ENCODE measurements around the gene AGBL1.
"Not testable (repeated sequence)": the region's sequence is repeated elsewhere in the genome, so short reads cannot be mapped to it uniquely, and the experiment has no call there.

The AGBL1 gene

DNA sequence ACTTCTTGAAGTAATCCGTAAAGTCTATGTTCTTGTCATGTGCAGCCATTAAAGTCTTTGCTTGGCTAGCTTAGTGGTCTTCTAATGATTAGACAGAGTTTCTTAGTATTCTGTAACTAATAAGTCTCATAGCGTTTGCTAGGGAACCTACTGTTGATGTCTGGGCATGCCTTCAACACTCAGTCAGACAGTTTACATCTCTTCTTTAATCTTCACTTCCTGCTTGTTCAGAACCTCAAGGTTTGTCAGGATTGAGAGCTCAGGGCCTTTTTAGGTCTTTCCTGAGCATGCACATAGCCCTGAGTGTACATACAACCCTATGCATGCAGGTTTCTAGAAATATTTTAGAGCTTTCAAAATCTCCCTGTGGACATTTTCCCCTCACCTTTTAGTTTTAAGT lies 426.3 kb downstream of the AGBL1 start:
- DNase-seq (ENCODE audit: low read depth, low spot score): no peak

- no peak for DNase-seq (ENCODE audit: low read depth, low spot score)
These were observed 426.7 kb downstream of the AGBL1 start for GRCh38 chr15:86506401-86506800.

- no peak for DNase-seq (ENCODE audit: low read depth, low spot score)
These were observed 436.0 kb downstream of the AGBL1 start for GRCh38 chr15:86515625-86516024.

- DNase-seq (ENCODE audit: low read depth, low spot score): no peak
These were observed 443.1 kb downstream of the AGBL1 start for GRCh38 chr15:86522721-86523120.

- no peak for DNase-seq (ENCODE audit: low read depth, low spot score)
These were observed 447.4 kb downstream of the AGBL1 start for GRCh38 chr15:86526938-86527690.

GRCh38 chr15:86528094-86528493 lies 448.4 kb downstream of the AGBL1 start:
- DNase-seq (ENCODE audit: low read depth, low spot score): not testable (repeated sequence)

DNA sequence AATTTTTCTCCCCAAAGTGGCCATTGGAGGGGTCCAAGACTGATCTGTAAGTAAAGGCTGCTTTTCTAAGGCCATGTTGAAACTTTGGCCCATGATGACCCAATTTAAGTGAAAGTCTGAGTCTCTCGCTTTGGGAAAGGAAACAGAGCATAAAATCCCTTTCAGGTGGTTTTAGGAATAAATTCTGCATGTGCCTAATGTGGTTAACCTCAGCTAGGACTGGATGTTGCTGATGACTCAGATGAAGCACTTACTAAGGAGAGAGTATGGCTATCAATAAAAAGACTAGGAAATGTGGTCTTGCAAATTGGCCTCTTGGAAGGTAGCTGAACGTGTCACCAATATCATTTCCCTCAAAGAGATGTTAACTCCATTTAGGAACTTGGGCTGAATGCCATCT lies 458.5 kb downstream of the AGBL1 start:
- peak; percentile 36 for DNase-seq (ENCODE audit: low read depth, low spot score)

DNA sequence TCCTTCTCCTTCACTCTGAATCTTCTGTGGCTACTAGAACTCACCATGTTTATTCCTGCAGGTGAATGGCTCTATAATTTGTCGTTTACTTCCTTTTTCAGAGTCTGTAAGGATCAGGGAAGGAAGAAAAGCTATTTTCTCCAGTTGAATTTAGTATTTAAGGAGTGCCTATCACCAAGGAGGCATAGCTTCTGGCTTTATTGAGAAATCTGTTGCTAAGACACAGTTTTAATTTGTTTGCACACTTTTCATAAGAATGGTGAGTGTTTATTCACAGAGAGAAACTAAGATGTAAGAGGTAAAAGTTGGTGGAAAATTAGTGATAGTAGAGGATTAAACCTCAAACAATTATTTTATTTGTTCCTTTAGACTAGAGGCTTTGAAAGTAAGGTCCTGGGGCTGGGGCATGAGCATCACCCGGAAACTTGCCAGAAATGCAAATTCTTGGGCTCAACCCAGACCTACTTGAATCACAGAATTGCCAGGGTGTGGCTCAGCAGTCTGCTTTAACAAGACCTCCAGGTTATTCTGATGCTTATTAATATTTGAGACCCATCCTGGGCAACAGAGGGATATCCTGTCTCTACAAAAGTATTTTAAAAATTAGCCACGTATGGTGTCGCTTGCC lies 461.3 kb downstream of the AGBL1 start:
- no peak for DNase-seq (ENCODE audit: low read depth, low spot score)

DNA sequence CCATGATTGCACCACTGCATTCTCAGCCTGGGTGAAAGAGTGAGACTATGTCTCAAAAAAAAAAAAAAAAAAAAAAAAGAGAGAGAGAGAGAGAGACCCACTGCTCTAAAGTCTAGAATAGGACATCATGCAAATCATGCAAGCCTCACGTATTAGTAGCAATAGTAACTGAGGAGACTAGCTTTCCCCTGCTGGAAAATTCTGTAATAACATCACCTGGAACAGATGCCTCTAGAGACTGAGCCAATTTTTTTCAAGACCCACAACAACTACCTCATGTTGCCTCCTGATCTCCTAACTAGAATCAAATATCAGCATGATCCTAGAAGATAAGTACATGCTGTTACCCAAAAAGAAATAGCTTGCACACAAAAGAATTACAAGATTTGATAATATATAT lies 461.9 kb downstream of the AGBL1 start:
- DNase-seq (ENCODE audit: low read depth, low spot score): no peak

DNA sequence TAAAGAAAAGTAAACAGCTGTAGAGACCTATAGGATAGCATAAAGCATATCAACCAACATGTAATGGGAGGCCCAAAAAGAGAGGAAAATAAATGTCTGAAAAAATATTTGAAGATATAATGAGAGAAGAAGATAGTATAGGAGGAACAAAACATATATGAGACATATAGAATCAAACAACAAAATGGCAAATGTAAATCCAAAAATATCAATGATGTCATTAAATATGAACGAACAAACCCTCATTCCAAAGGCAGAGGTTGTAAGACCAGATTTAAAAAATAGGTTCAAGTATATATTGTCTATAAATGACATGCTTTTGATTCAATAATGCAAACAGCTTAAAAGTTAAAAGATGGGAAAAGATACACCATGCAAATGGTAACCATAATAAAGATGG lies 470.4 kb downstream of the AGBL1 start:
- no peak for DNase-seq (ENCODE audit: low read depth, low spot score)

GRCh38 chr15:86553108-86553507 lies 473.4 kb downstream of the AGBL1 start:
- DNase-seq (ENCODE audit: low read depth, low spot score): peak; percentile 16

- DNase-seq (ENCODE audit: low read depth, low spot score): peak; percentile 36
These were observed 475.4 kb downstream of the AGBL1 start for GRCh38 chr15:86555098-86555497.

GRCh38 chr15:86555939-86556338 lies 476.3 kb downstream of the AGBL1 start:
- DNase-seq (ENCODE audit: low read depth, low spot score): peak; percentile 77

DNA sequence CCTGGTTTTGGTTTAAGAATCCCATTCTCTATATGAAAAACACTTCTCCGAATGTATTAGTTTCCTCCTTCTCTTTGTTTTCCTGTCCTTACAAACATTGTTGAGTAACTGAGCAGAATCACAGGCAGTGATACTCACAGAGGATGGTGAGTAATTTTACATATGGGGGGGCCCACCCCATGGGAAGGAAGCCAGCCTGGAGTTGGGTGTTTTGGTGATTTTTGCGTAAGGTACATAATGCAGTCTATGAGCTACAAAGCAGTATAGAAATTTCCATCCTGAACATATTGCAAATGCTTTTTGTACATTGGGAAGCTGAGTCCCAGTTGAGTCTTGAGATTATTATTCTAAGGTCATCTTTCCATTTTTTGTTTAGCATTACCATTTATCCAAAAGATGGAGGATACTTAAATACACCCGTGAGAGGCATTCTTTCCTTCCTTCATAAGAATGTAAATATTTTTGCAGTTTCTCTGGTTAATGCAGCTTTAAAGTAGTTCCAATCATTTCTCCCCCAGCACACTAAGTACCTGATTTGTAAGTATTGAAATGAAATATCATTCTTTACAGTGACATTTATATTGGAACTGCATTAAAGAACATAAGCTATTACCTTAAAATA lies 476.8 kb downstream of the AGBL1 start:
- DNase-seq (ENCODE audit: low read depth, low spot score): no peak

GRCh38 chr15:86557018-86557550 lies 477.4 kb downstream of the AGBL1 start:
- DNase-seq (ENCODE audit: low read depth, low spot score): no peak

- no peak for DNase-seq (ENCODE audit: low read depth, low spot score)
These were observed 478.6 kb downstream of the AGBL1 start for GRCh38 chr15:86558252-86558651.

DNA sequence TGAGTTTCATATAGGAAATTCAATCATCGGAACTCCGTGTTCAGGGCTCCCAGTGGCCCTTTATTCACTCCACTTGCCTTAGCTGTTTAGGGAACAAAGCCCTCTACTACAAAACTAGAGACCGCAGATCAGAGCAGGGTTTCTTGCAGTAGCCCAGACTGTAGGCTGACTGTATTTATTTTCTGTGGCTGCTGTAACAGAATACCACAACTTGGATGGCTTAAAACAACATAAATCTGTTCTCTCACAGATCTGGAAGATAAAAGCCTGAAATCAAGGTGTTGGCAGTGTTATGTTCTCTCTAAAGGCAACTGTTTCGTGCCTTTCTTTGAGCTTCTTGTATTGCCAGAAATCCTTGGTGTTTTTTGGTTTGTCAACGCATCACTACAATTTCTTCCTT lies 479.0 kb downstream of the AGBL1 start:
- DNase-seq (ENCODE audit: low read depth, low spot score): no peak

DNA sequence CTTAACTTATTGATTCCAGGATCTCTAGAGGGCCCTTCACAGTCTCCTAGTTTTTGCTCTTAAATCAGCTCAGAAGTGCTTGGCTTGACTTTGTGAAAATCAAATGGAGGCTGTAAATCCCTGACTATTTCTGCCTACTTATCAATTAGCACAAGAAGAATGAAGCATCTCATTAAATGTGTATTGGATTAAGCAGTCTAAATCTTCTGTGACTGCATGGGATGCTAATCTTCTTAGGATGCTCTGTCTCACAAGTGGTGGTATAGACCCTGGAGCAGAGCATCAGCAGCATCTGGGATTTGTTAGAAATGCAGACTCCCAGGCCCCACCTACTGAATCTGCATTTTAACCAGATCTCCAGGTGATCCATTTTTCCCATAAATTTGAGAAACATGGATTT lies 488.7 kb downstream of the AGBL1 start:
- DNase-seq (ENCODE audit: low read depth, low spot score): no peak

DNA sequence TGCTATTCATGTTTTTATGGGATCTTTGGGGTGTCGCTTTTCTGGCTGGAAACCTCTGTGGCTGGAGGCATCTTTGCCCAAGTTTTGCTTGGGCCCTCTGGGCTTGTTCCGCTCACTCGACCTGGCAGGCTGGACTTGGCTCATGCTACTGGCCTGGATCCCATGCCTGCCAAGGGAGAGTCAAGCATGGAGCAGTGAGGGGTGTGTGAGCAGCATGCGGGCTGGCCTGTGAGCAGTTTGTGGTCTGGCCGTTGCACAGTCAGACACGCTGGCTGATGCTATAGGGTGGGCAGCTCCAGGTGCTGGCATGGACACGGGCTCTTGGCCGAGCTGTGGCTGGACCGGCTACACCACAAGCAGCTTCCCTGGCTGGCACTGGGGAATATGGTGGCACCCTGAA lies 491.1 kb downstream of the AGBL1 start:
- DNase-seq (ENCODE audit: low read depth, low spot score): peak; percentile 23

DNA sequence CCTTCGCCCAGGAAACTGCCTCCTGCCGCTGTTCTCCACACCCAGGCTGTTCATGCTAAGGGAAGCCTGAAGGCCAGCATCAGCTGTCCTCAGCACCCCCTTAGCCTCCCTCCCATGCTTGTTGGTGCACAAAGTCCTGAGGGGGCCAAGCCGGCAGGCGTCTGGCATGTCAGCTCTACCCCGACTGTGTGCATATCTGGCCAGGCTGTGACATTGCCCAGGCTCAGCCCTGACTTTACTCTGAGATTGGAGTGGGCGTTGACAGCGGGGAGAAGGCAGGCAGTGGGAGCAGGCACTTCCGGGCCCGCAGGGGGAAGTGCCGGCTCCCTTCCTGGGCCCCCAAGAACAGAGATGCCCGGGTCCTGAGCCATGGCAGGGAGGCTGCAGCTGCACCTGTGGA lies 492.2 kb downstream of the AGBL1 start:
- no peak for DNase-seq (ENCODE audit: low read depth, low spot score)

- no peak for DNase-seq (ENCODE audit: low read depth, low spot score)
These were observed 492.7 kb downstream of the AGBL1 start for GRCh38 chr15:86572368-86572841.

DNA sequence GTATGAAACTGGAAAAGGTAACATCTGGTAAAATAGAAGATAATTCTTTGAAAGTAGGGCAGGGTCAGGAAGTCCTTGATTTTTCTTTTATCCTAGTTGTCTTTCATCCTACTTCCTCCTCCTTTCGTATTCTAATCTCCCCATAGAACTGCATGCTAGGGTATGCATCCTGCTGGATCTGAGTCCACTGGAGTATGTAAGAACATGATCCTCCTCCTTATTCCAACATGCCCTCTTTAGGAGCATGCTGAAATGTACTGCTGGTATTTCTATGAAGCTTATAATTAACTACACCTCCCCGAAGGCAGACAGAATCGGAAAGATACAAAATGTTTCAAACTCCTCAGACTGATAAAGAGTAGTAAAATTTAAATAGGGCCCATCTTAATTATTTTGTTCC lies 493.8 kb downstream of the AGBL1 start:
- DNase-seq (ENCODE audit: low read depth, low spot score): no peak

- DNase-seq (ENCODE audit: low read depth, low spot score): peak; percentile 5
These were observed 508.7 kb downstream of the AGBL1 start for GRCh38 chr15:86588413-86588812.

All from astrocyte of the hippocampus (primary cell).